ENCODE measurements around the gene DIS3. TPM values are rescaled to one million over a fixed set of nuclear protein-coding genes. Genes with fewer than 3 reads are reported as not detected.

Gene DIS3
- total RNA-seq, 1 experiment from 2014 or later: 44.2 TPM

- Histone ChIP-seq H3K27ac (ENCODE audit: low read depth, low read length) (no peak overlapping the region), H3K9me3 (ENCODE audit: control insufficient read depth in 1 of 2, insufficient read depth in 1 of 2, low read depth in 1 of 2, low read length in 2 of 2) (no peaks in the 10 kb centered on the region), H3K27me3 (ENCODE audit: insufficient read depth, low read length) (no peaks in the 10 kb centered on the region), H4K20me1 (ENCODE audit: insufficient read depth) (no peaks in the 10 kb centered on the region), H3K4me3 (replicated peaks in 1 of 2; ENCODE audit: low read depth in 1 of 2, low read length in 2 of 2) (no peak overlapping the region), H3K36me3 (ENCODE audit: control insufficient read depth in 1 of 2, insufficient read depth in 2 of 2, low read length in 2 of 2) (peaks cover 31 to 41% of the 10 kb centered on the region in 2 experiments; a peak in 3 of 4 replicates), H3K4me2 (ENCODE audit: low read length) (no peak overlapping the region), H2AFZ (ENCODE audit: low read depth, low read length, poor library complexity, severe bottlenecking) (no peak overlapping the region), H3K9ac (ENCODE audit: low read length) (no peak overlapping the region), H3K79me2 (ENCODE audit: insufficient read depth, low read length) (peaks cover 98% of the 10 kb centered on the region), H3K9me2 (ENCODE audit: insufficient read depth) (no peaks in the 10 kb centered on the region), H3K4me1 (ENCODE audit: control insufficient read depth in 1 of 2, insufficient read depth in 2 of 2, low read length in 2 of 2) (no peaks in the 10 kb centered on the region)
- DNase-seq (ENCODE audit: low read depth, low spot score) (no peak), ATAC-seq (no peak)
- TF ChIP-seq TCF7L2 (IDR thresholded peaks at IDR 0.05; ENCODE audit: borderline replicate concordance, extremely low read depth, insufficient read depth, insufficient read length): no peak
- TF ChIP-seq ZFX (IDR thresholded peaks at IDR 0.05): no peak
- TF ChIP-seq ZNF274 (IDR thresholded peaks at IDR 0.05; ENCODE audit: low read depth, low read length): no peak
- TF ChIP-seq, protein P1, sequence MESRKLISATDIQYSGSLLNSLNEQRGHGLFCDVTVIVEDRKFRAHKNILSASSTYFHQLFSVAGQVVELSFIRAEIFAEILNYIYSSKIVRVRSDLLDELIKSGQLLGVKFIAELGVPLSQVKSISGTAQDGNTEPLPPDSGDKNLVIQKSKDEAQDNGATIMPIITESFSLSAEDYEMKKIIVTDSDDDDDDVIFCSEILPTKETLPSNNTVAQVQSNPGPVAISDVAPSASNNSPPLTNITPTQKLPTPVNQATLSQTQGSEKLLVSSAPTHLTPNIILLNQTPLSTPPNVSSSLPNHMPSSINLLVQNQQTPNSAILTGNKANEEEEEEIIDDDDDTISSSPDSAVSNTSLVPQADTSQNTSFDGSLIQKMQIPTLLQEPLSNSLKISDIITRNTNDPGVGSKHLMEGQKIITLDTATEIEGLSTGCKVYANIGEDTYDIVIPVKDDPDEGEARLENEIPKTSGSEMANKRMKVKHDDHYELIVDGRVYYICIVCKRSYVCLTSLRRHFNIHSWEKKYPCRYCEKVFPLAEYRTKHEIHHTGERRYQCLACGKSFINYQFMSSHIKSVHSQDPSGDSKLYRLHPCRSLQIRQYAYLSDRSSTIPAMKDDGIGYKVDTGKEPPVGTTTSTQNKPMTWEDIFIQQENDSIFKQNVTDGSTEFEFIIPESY (IDR thresholded peaks at IDR 0.05; ENCODE audit: extremely low read depth, insufficient replicate concordance, low read length): no peak
- TF ChIP-seq SP1 (IDR thresholded peaks at IDR 0.05; ENCODE audit: low read depth): no peak
- TF ChIP-seq ELF1 (IDR thresholded peaks at IDR 0.05; ENCODE audit: borderline replicate concordance, low read depth): no peak
- TF ChIP-seq SIN3A (IDR thresholded peaks at IDR 0.05; ENCODE audit: low read depth): no peak
- no peak for TF ChIP-seq EGR1 (IDR thresholded peaks at IDR 0.05; ENCODE audit: low read depth)
- TF ChIP-seq FOSL1 (IDR thresholded peaks at IDR 0.05; ENCODE audit: low read depth): no peak
- no peak for TF ChIP-seq CEBPB (IDR thresholded peaks at IDR 0.05; ENCODE audit: low read depth)
- TF ChIP-seq CBX3 (IDR thresholded peaks at IDR 0.05; ENCODE audit: low read depth): no peak
- TF ChIP-seq MAX (IDR thresholded peaks at IDR 0.05): no peak
- TF ChIP-seq SRF (IDR thresholded peaks at IDR 0.05; ENCODE audit: low read depth): no peak
- TF ChIP-seq POLR2AphosphoS5 (IDR thresholded peaks at IDR 0.05; ENCODE audit: low read depth, low read length): no peak
- no peak for TF ChIP-seq POLR2A (IDR thresholded peaks at IDR 0.05; ENCODE audit: borderline replicate concordance, extremely low read depth, insufficient read depth, insufficient read length)
- TF ChIP-seq EZH2phosphoT487 (IDR thresholded peaks at IDR 0.05; ENCODE audit: borderline replicate concordance): no peak
- TF ChIP-seq ATF3 (IDR thresholded peaks at IDR 0.05): no peak
- CTCF ChIA-PET: no interaction called here
- POLR2A ChIA-PET: no interaction called here
- RAD21 ChIA-PET (ENCODE audit: low non-redundant PET in 1 of 2, low total read pairs in 2 of 2, uncharacterized antibody in 2 of 2, unreplicated experiment in 2 of 2): no interaction called here
- no TSS peak for BruUV-seq (replicated peaks)
- intact Hi-C loops (cut with micrococcal nuclease): no loop called here
Measured at GRCh38 chr13:72737033-72737432, 44.7 kb downstream of the DIS3 start.

Data from HCT116 (cell line).